ENCODE results near the gene TLE4. TPM values are rescaled to one million over a fixed set of nuclear protein-coding genes. Genes with fewer than 3 reads are reported as not detected.

The TLE4 gene
- total RNA-seq, 1 donor from 2014 or later, result 98.5 TPM

DNA sequence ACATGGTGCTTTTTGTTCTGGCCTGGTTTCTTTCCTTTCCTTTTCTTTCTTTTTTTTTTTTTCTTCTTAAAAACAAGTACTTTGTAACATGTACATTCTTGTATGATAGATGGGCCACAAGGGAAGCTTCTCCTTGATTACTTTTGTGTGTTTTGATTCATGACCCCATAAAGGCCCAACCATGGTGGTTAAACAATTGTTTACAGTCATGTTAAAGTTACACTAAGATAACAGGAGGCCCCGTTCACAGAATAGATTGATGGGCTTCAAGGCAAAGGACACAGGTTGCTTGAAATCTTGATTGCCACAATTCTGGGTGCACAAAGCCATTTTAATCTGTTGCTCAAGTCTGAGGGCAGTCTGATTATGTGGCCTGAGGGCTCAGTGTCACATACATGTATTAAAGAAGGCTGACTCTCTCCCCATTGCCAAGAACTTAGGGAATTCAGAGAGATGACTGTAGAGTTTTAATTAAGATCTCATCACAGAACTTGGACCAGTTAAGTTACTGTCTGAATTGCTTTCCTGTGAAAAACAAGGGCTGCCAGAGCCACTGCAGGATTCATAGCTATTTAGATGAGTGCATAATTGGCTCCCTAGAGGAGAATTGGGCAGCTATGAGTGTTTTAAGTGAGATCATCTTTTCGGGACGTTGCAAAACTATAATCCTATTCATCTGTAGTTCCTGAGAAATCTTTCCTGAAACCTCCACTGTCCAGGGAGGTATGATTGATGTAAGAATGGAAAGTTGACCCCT, 163.4 kb downstream of the TLE4 start:
- FAIRE-seq (no peak), DNase-seq (ENCODE audit: low read depth) (no peak)
- TF ChIP-seq EZH2 (IDR thresholded peaks at IDR 0.05; ENCODE audit: insufficient read depth, low read length), result no peak
- TF ChIP-seq, protein P1, sequence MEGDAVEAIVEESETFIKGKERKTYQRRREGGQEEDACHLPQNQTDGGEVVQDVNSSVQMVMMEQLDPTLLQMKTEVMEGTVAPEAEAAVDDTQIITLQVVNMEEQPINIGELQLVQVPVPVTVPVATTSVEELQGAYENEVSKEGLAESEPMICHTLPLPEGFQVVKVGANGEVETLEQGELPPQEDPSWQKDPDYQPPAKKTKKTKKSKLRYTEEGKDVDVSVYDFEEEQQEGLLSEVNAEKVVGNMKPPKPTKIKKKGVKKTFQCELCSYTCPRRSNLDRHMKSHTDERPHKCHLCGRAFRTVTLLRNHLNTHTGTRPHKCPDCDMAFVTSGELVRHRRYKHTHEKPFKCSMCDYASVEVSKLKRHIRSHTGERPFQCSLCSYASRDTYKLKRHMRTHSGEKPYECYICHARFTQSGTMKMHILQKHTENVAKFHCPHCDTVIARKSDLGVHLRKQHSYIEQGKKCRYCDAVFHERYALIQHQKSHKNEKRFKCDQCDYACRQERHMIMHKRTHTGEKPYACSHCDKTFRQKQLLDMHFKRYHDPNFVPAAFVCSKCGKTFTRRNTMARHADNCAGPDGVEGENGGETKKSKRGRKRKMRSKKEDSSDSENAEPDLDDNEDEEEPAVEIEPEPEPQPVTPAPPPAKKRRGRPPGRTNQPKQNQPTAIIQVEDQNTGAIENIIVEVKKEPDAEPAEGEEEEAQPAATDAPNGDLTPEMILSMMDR (IDR thresholded peaks at IDR 0.05; ENCODE audit: insufficient read depth, low read depth, low read length), result no peak
- Mint-ChIP-seq H3K27ac (ENCODE audit: unreplicated experiment) (no peak overlapping the region), H3K27me3 (ENCODE audit: low read depth, unreplicated experiment) (no peaks in the 10 kb centered on the region), H3K4me1 (ENCODE audit: low read depth, unreplicated experiment) (no peaks in the 10 kb centered on the region), H3K36me3 (ENCODE audit: low read depth, unreplicated experiment) (peaks cover 16% of the 10 kb centered on the region), H3K9me3 (ENCODE audit: unreplicated experiment) (peaks cover 2% of the 10 kb centered on the region), H3K4me3 (ENCODE audit: unreplicated experiment) (no peak overlapping the region)
- H2AFZ ChIP-seq (ENCODE audit: low read depth, low read length), result no peak overlapping the region
- H3K4me3 ChIP-seq (ENCODE audit: insufficient read depth, low read depth, low read length), result no peak overlapping the region
- no peaks in the 10 kb centered on the region for H4K20me1 ChIP-seq (ENCODE audit: insufficient read depth, low read length)
- no peak overlapping the region for H3K27ac ChIP-seq (ENCODE audit: low read depth, low read length)
- H3K9me3 ChIP-seq (ENCODE audit: insufficient read depth, low read depth, low read length), result no peaks in the 10 kb centered on the region
- H3K27me3 ChIP-seq (ENCODE audit: insufficient read depth, low read length), result no peaks in the 10 kb centered on the region
- H3K9ac ChIP-seq (ENCODE audit: low read length), result no peak overlapping the region
- H3K4me2 ChIP-seq (ENCODE audit: low read length), result no peak overlapping the region
- H3K36me3 ChIP-seq (ENCODE audit: insufficient read depth, low read length), result peaks cover 1% of the 10 kb centered on the region
- H3K79me2 ChIP-seq (ENCODE audit: insufficient read depth, low read length), result no peaks in the 10 kb centered on the region
- no peaks in the 10 kb centered on the region for H3K4me1 ChIP-seq (ENCODE audit: insufficient read depth, low read length)

DNA sequence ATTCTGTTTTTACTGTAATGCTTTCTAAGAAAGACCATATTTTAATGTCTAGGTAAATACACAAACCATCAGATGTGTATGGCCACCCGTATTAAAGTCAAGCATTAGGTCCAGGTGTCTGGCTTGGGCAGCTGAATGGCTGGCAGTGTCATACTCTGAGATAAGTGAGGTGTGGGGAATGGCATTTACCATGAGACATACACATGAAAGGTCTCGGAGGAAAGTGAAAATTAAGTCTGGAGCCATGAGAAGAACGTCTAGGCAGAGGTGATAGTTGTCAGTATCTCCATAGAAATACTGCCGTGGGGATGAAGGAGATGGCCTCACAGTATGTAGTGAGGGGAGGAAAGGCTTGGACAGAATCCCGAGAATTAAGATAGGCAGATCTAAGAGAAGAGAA, 164.3 kb downstream of the TLE4 start:
- Mint-ChIP-seq H3K9me3 (ENCODE audit: unreplicated experiment) (peaks cover 2% of the 10 kb centered on the region), H3K36me3 (ENCODE audit: low read depth, unreplicated experiment) (peaks cover 11% of the 10 kb centered on the region), H3K4me3 (ENCODE audit: unreplicated experiment) (no peak overlapping the region), H3K4me1 (ENCODE audit: low read depth, unreplicated experiment) (no peaks in the 10 kb centered on the region), H3K27me3 (ENCODE audit: low read depth, unreplicated experiment) (no peaks in the 10 kb centered on the region), H3K27ac (ENCODE audit: unreplicated experiment) (no peak overlapping the region)
- Histone ChIP-seq H3K4me2 (ENCODE audit: low read length) (no peak overlapping the region), H2AFZ (ENCODE audit: low read depth, low read length) (no peak overlapping the region), H3K36me3 (ENCODE audit: insufficient read depth, low read length) (no peaks in the 10 kb centered on the region), H3K27ac (ENCODE audit: low read depth, low read length) (no peak overlapping the region), H3K79me2 (ENCODE audit: insufficient read depth, low read length) (no peaks in the 10 kb centered on the region), H4K20me1 (ENCODE audit: insufficient read depth, low read length) (no peaks in the 10 kb centered on the region), H3K4me3 (ENCODE audit: insufficient read depth, low read depth, low read length) (no peak overlapping the region), H3K9ac (ENCODE audit: low read length) (no peak overlapping the region), H3K27me3 (ENCODE audit: insufficient read depth, low read length) (no peaks in the 10 kb centered on the region), H3K4me1 (ENCODE audit: insufficient read depth, low read length) (no peaks in the 10 kb centered on the region), H3K9me3 (ENCODE audit: insufficient read depth, low read depth, low read length) (no peaks in the 10 kb centered on the region)
- no peak for DNase-seq (ENCODE audit: low read depth)
- FAIRE-seq, result no peak
- TF ChIP-seq, protein P1 (IDR thresholded peaks at IDR 0.05; ENCODE audit: insufficient read depth, low read depth, low read length), result no peak
- no peak for TF ChIP-seq EZH2 (IDR thresholded peaks at IDR 0.05; ENCODE audit: insufficient read depth, low read length)

DNA sequence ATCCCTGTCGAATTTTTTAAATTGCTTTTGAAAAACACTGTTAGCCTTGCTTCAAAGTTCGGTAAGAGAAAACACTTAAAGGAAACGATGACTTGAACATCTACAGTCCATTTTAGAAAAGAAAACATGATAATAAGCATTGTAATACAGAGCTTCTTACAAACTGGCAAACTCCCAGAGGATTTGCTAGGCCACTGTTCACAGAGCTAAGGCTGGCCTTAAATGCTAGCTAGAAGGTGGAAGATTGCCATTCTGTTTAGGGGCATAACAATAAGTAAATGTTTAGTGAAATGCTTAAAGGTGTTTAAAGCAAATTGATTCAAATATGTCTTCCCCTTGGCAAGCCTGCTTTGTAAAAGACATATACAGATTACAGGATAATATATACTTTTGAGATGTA, 169.6 kb downstream of the TLE4 start:
- H3K27me3 ChIP-seq (ENCODE audit: insufficient read depth, low read length), result no peaks in the 10 kb centered on the region
- H3K79me2 ChIP-seq (ENCODE audit: insufficient read depth, low read length), result no peaks in the 10 kb centered on the region
- H4K20me1 ChIP-seq (ENCODE audit: insufficient read depth, low read length), result no peaks in the 10 kb centered on the region
- Mint-ChIP-seq H3K9me3 (ENCODE audit: unreplicated experiment) (no peaks in the 10 kb centered on the region), H3K4me1 (ENCODE audit: low read depth, unreplicated experiment) (peaks cover 2% of the 10 kb centered on the region), H3K27me3 (ENCODE audit: low read depth, unreplicated experiment) (no peaks in the 10 kb centered on the region), H3K36me3 (ENCODE audit: low read depth, unreplicated experiment) (no peaks in the 10 kb centered on the region), H3K4me3 (ENCODE audit: unreplicated experiment) (no peak overlapping the region), H3K27ac (ENCODE audit: unreplicated experiment) (no peak overlapping the region)
- H3K9me3 ChIP-seq (ENCODE audit: insufficient read depth, low read depth, low read length), result no peaks in the 10 kb centered on the region
- no peaks in the 10 kb centered on the region for H3K36me3 ChIP-seq (ENCODE audit: insufficient read depth, low read length)
- H3K4me2 ChIP-seq (ENCODE audit: low read length), result no peak overlapping the region
- no peak for TF ChIP-seq EZH2 (IDR thresholded peaks at IDR 0.05; ENCODE audit: insufficient read depth, low read length)
- TF ChIP-seq, protein P1 (IDR thresholded peaks at IDR 0.05; ENCODE audit: insufficient read depth, low read depth, low read length), result no peak
- FAIRE-seq (no peak), DNase-seq (ENCODE audit: low read depth) (no peak)
- H3K27ac ChIP-seq (ENCODE audit: low read depth, low read length), result no peak overlapping the region
- no peak overlapping the region for H3K9ac ChIP-seq (ENCODE audit: low read length)
- H3K4me3 ChIP-seq (ENCODE audit: insufficient read depth, low read depth, low read length), result no peak overlapping the region
- no peaks in the 10 kb centered on the region for H3K4me1 ChIP-seq (ENCODE audit: insufficient read depth, low read length)
- no peak overlapping the region for H2AFZ ChIP-seq (ENCODE audit: low read depth, low read length)
